ENCODE data around the gene FCGR2B.
"Not testable (repeated sequence)": the region's sequence is repeated elsewhere in the genome, so short reads cannot be mapped to it uniquely, and the experiment has no call there.

DNA sequence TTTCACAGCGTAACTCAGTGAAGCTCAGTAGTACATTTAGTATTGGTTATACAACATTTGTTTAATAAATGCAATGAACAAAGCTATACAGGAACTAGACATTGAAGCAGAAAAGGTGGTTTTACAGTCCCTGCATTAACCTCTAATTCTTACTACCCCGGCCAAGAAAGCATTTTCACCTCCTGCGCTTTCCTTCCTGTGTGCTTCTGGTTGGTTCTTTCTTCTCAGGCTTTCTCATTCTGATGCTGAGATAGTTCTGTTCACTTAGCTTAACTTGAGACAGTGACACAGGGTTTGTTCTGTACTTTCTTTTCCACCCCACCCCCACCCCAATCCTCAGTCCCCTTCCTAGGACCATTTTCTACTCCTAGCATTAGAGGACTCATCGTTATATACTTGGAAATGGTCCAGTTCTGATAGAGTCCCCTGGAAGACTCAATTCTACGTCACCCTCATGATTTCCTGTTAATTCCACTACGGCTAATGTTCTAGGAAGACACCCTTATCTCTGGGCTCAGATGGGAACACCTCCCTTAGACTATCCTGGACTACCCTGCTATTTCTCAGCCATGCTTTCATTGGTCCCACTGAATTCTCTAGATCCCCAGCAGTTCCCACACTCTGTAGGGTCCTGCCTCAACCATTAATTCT is 39.4 kb upstream of the FCGR2B start:
- TF ChIP-seq POLR2AphosphoS5 (IDR thresholded peaks at IDR 0.05; ENCODE audit: low read depth, low read length); CEBPB (IDR thresholded peaks at IDR 0.05; ENCODE audit: borderline replicate concordance, low read depth, low read length); YY1 (IDR thresholded peaks at IDR 0.05; ENCODE audit: insufficient read depth, insufficient replicate concordance, low read depth, low read length); POGZ (CRISPR knock-in tag; IDR thresholded peaks at IDR 0.05); CHD2 (IDR thresholded peaks at IDR 0.05; ENCODE audit: low read depth, low read length); HNRNPL (IDR thresholded peaks at IDR 0.05; ENCODE audit: low read depth, low read length); SMC3 (IDR thresholded peaks at IDR 0.05; ENCODE audit: low read length); ZNF670 (CRISPR knock-in tag; IDR thresholded peaks at IDR 0.05; ENCODE audit: borderline replicate concordance); BRCA1 (CRISPR knock-in tag; IDR thresholded peaks at IDR 0.05); ZNF121 (CRISPR knock-in tag; IDR thresholded peaks at IDR 0.05): not testable (repeated sequence)
- TF ChIP-seq, protein P1, sequence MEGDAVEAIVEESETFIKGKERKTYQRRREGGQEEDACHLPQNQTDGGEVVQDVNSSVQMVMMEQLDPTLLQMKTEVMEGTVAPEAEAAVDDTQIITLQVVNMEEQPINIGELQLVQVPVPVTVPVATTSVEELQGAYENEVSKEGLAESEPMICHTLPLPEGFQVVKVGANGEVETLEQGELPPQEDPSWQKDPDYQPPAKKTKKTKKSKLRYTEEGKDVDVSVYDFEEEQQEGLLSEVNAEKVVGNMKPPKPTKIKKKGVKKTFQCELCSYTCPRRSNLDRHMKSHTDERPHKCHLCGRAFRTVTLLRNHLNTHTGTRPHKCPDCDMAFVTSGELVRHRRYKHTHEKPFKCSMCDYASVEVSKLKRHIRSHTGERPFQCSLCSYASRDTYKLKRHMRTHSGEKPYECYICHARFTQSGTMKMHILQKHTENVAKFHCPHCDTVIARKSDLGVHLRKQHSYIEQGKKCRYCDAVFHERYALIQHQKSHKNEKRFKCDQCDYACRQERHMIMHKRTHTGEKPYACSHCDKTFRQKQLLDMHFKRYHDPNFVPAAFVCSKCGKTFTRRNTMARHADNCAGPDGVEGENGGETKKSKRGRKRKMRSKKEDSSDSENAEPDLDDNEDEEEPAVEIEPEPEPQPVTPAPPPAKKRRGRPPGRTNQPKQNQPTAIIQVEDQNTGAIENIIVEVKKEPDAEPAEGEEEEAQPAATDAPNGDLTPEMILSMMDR (CRISPR knock-in tag; IDR thresholded peaks at IDR 0.05), result not testable (repeated sequence)
